Heart right ventricle (tissue), 16 donors: ENCODE data around the gene TAGLN. TPM values are rescaled to one million over a fixed set of nuclear protein-coding genes. Genes with fewer than 3 reads are reported as not detected.

Source experiments
- ATAC-seq, 8 donors: fragments of 200-7000 bp; cut with Tn5 transposase; one replicate each; pipeline ENCODE4 v1.9.1; 2020; ENCODE audit warnings: mild to moderate bottlenecking in 8 of 8, moderate library complexity in 8 of 8, moderate number of reproducible peaks in 1 of 8
- DNase-seq, 2 donors: peaks; one replicate each; pipeline ENCODE4 v3.0.0-alpha.2; 2020
- H3K27ac ChIP-seq, 10 donors: fragments of 200-600 bp; sonication (generic) in 2 of 10; one replicate each; pipeline versions ENCODE4 v1.5.0 to v1.8.0; 2020 to 2022; ENCODE audit warnings: mild to moderate bottlenecking in 3 of 10
- H3K27me3 ChIP-seq, 7 donors: fragments of 200-600 bp; one replicate each; pipeline ENCODE4 v1.8.0; 2021 to 2022; ENCODE audit warnings: mild to moderate bottlenecking in 2 of 7
- H3K36me3 ChIP-seq, 9 donors: fragments of 200-600 bp; sonication (generic) in 1 of 9; one replicate each; pipeline versions ENCODE4 v1.5.0 to v1.8.0; 2020 to 2022; ENCODE audit warnings: mild to moderate bottlenecking in 2 of 9
- H3K4me1 ChIP-seq, 9 donors: fragments of 200-600 bp; sonication (generic) in 1 of 9; one replicate each; pipeline versions ENCODE4 v1.5.0 to v1.8.0; 2020 to 2022; ENCODE audit warnings: mild to moderate bottlenecking in 4 of 9
- H3K4me3 ChIP-seq, 10 donors: fragments of 200-600 bp; sonication (generic) in 2 of 10; one replicate each; pipeline versions ENCODE4 v1.5.0 to v1.8.0; 2020 to 2022; ENCODE audit warnings: mild to moderate bottlenecking in 7 of 10, moderate library complexity in 2 of 10
- H3K9me3 ChIP-seq, 11 donors: fragments of 200-600 bp in 10 of 11; sonication (generic) in 2 of 11; one replicate each; pipeline versions ENCODE4 v1.5.0 to v1.8.0; 2013 to 2022; ENCODE audit warnings: mild to moderate bottlenecking in 2 of 11, control low read depth in 1 of 11, moderate library complexity in 1 of 11
- CTCF ChIP-seq, 9 donors: fragments of 200-600 bp; sonication (generic) in 2 of 9; IDR thresholded peaks; one replicate each; pipeline versions ENCODE4 v1.5.0 to v1.8.0; 2021 to 2022; ENCODE audit warnings: antibody characterized with exemption in 9 of 9, mild to moderate bottlenecking in 5 of 9, moderate library complexity in 1 of 9
- WGBS, 2 donors: extraction: QIAGEN DNeasy Blood & Tissue Kit; methylation state at CpG; one replicate each; pipeline ENCODE4 v1.1.7; 2013; ENCODE audit warnings: inconsistent platforms in 1 of 2; 5-methylcytosine and 5-hydroxymethylcytosine counted together
- intact Hi-C, 10 donors: fragments of 100-400 bp; cut with DNase I; formaldehyde crosslinking; loops; one replicate each; pipeline versions ENCODE4 v1.11.1 to v1.14.2; 2022
- polyA plus RNA-seq, 2 donors: library from polyadenylated mRNA; stranded (reverse); fragments of 200-250 nt; gene quantifications; one replicate each; pipeline ENCODE4 v1.2.3, GENCODE V29; 2013
- total RNA-seq, 10 donors: library from RNA; stranded (reverse); fragmentation: NEBNext Ultra II Directional in 3 of 10; extraction: Animal tissue kit (Norgen Biotek cat#: 25700) in 3 of 10; gene quantifications; one replicate each; pipeline versions ENCODE4 v1.2.1 to v1.2.4, GENCODE V29; 2021 to 2023
- donor health status: Arrhythmogenic right ventricular cardiomyopathy.
- donor health status: ischemic (EF 13 %, LVEDD 7.1; RV severe dilation, severe dysfunction).
- donor health status: healthy with polysubstance abuse.
- donor health status: DM: no; HTN: yes; CAD: no.
- donor health status: DM: no; HTN: no; CAD: no.
- donor health status: ischemic (EF 25% LVEDD 6.9; RV normal size, moderate dysfunction).
- donor health status: ischemic (EF 25% LVEDD 5.7; RV mildly dilated, moderate dysfunction).
- donor health status: healthy.
- donor health status: DM: yes; HTN: yes; CAD: no.
- donor health status: Ischemic cardiomyopathy.
- donor health status: ischemic (EF 35%, LVEDD 5.7; RV mildly dilated, moderate dysfunction).
- donor health status: nonischemic (EF 11% LVEDD 7.7; RV severe dilation, severe dysfunction).
- donor health status: DM: yes; HTN: yes; CAD: no.
- donor health status: PGD.
- donor health status: ischemic (EF 29% LVEDD 5.4; RV normal size, mild dysfunction).
- donor health status: nonischemic (EF 23%, LVEDD 6.1; RV moderate dilation, normal function).

TAGLN gene
- total and polyA plus RNA-seq, 12 donors, result 71.7 to 883 (median 108) TPM

DNA sequence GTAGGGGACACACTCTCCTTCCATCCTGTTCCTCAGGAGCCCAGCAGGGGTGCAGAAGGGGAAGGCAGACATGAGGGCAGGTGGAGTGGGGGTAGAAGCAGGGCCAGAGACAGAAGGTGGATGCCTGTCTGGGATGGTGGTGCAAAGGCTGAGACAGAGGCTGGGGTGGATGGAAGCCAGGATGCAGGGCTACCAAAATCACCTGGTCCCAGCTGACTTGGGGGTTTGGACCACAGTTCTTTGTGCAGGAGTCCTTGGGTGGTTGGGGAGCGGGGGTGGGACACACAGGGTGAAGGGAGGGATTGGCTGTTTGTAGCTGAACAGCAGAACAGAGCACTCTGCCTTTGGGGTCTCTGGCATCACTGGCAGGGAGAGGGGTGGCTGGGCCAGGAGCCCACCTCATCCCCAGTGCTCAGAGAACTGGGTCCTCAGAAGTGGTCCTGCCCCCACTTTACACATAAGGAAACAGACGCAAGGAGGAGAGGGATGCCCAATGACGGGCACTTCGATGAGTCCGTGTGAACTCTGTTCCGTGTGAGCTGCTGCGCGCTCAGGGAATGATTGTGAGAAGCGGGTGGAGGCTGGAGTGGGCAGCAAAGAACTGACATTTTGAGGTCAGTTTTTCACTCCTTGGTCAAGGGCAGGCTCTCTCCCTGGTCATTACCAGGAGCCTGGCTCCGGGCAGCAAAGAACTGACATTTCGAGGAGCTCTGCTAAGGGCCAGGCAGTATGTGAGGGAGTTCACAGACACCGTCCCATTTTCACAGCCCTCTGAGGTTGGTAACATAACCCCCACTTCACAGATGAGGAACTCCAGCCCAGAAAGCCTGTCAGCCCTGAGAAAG lies 1.9 kb downstream of the TAGLN start:
- Histone ChIP-seq H3K4me3 (peak overlapping the region in 9 of 10 donors; percentile 40 to 65 (median 46)), H3K27me3 (no peaks in the 10 kb centered on the region), H3K27ac (peak overlapping the region in 9 of 10 donors; percentile 50 to 92 (median 87)), H3K36me3 (peaks cover 0 to 48% (median 11%) of the 10 kb centered on the region in 9 donors), H3K9me3 (no peaks in the 10 kb centered on the region), H3K4me1 (peaks cover 6 to 75% (median 43%) of the 10 kb centered on the region in 9 donors)
- DNase-seq, result no peak
- no peak for TF ChIP-seq CTCF (IDR thresholded peaks at IDR 0.05)
- intact Hi-C loops, result no loop called here
- 66 to 70% methylated on average over 12 of the region's 12 CpGs for WGBS, 2 donors
- no peak for ATAC-seq

DNA sequence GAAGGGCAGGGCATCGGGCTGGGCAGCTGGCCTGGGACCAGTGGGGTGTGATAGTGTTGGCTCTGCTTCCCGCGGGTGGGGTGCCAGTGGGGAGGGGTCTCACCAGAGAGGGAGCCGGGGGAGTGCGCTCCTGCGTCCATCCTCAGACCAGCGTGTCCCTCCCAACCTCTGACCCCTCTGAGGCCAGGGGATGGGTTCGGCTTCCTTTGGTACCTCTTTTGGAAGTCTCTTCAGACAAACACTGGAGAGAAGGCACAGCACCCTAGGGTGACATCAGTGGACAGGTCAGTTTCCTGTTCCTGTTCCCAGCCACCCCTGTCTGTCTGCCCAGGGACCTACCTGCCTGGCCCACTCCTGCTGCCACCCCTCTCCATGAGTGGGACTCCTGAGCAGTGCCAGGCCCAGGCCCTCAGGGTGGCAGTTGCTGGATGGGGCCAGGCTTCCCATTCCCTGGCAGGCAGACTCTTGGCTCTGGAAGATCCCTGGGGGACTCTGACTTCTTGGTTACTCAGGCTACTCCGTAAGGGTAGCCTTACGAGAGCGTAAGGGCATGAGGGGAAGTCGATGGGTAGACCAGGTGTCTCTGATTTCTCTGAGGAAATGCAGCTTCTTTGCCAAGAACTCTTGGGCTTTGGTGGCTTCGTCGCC lies 2.6 kb downstream of the TAGLN start:
- 59 to 60% methylated on average over 14 of the region's 14 CpGs for WGBS, 2 donors
- intact Hi-C loops, result no loop called here
- H3K27me3 ChIP-seq, result no peaks in the 10 kb centered on the region
- peak overlapping the region in 9 of 10 donors; percentile 49 to 92 (median 87) for H3K27ac ChIP-seq
- H3K4me3 ChIP-seq, result peak overlapping the region in 9 of 10 donors; percentile 40 to 65 (median 46)
- ATAC-seq (no peak), DNase-seq (no peak)
- peaks cover 6 to 76% (median 43%) of the 10 kb centered on the region in 9 donors for H3K4me1 ChIP-seq
- H3K9me3 ChIP-seq, result no peaks in the 10 kb centered on the region
- no peak for TF ChIP-seq CTCF (IDR thresholded peaks at IDR 0.05)
- H3K36me3 ChIP-seq, result peaks cover 0 to 40% (median 11%) of the 10 kb centered on the region in 9 donors

DNA sequence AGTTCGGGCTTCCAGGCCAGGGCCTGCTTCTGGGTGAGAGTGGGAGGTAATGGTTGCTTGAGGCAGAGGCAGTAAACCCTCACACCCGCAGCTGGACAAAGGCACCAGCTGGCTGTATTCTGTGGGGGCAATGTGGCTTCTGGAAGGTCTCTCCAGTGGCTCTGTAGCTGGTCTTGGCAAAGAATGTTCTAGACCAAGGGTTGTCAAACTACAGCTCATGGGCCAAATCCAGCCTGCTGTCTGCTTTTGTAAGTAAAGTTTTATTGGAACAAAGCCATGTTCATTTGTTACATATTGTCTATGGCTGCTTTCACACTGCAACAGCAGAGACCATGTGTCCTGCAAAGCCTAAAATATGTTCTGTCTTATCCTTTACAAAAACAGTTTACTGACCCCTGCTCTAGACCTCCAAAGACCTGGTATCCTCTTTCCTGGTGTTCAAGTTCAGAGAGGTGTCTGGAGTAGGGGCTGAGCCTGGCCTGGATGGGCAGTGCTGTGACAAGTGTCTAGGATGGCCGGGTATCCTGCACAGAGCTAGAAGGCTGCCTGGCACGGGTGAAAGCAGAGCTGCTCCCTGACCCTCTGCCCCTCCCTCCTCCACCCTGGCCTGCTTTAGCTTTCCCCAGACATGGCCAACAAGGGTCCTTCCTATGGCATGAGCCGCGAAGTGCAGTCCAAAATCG lies 3.4 kb downstream of the TAGLN start:
- Histone ChIP-seq H3K27ac (peak overlapping the region in 9 of 10 donors; percentile 49 to 92 (median 87)), H3K27me3 (no peaks in the 10 kb centered on the region), H3K9me3 (no peaks in the 10 kb centered on the region), H3K4me1 (peaks cover 6 to 74% (median 42%) of the 10 kb centered on the region in 9 donors), H3K4me3 (peak overlapping the region in 7 of 10 donors; percentile 8 to 65 (median 55)), H3K36me3 (peaks cover 0 to 36% (median 11%) of the 10 kb centered on the region in 9 donors)
- DNase-seq (no peak), ATAC-seq (no peak)
- TF ChIP-seq CTCF (IDR thresholded peaks at IDR 0.05), result no peak
- 78 to 79% methylated on average over 7 of the region's 7 CpGs for WGBS, 2 donors
- intact Hi-C loops, result no loop called here

GRCh38 chr11:117203069-117203407 lies 3.9 kb downstream of the TAGLN start:
- no peak for ATAC-seq
- TF ChIP-seq CTCF (IDR thresholded peaks at IDR 0.05), result no peak
- Histone ChIP-seq H3K27me3 (no peaks in the 10 kb centered on the region), H3K9me3 (no peaks in the 10 kb centered on the region), H3K4me3 (peak overlapping the region in 3 of 10 donors; percentile 46 to 60 (median 60)), H3K4me1 (peaks cover 6 to 69% (median 37%) of the 10 kb centered on the region in 9 donors), H3K27ac (peak overlapping the region in 3 of 10 donors; percentile 87 to 92 (median 88)), H3K36me3 (peaks cover 0 to 32% (median 11%) of the 10 kb centered on the region in 9 donors)
- WGBS, 2 donors, result 93 to 95% methylated on average over 10 of the region's 10 CpGs
- DNase-seq, result no peak
- intact Hi-C loops, result no loop called here
